NCI-H2171 (cell line): ENCODE results near the gene ATG9B.

ENCODE experiments used
- DNase-seq: peaks from one replicate; lab custom pipeline; 2025; lab: John Stamatoyannopoulos, UW

Gene ATG9B, protein sequence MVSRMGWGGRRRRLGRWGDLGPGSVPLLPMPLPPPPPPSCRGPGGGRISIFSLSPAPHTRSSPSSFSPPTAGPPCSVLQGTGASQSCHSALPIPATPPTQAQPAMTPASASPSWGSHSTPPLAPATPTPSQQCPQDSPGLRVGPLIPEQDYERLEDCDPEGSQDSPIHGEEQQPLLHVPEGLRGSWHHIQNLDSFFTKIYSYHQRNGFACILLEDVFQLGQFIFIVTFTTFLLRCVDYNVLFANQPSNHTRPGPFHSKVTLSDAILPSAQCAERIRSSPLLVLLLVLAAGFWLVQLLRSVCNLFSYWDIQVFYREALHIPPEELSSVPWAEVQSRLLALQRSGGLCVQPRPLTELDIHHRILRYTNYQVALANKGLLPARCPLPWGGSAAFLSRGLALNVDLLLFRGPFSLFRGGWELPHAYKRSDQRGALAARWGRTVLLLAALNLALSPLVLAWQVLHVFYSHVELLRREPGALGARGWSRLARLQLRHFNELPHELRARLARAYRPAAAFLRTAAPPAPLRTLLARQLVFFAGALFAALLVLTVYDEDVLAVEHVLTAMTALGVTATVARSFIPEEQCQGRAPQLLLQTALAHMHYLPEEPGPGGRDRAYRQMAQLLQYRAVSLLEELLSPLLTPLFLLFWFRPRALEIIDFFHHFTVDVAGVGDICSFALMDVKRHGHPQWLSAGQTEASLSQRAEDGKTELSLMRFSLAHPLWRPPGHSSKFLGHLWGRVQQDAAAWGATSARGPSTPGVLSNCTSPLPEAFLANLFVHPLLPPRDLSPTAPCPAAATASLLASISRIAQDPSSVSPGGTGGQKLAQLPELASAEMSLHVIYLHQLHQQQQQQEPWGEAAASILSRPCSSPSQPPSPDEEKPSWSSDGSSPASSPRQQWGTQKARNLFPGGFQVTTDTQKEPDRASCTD

DNA sequence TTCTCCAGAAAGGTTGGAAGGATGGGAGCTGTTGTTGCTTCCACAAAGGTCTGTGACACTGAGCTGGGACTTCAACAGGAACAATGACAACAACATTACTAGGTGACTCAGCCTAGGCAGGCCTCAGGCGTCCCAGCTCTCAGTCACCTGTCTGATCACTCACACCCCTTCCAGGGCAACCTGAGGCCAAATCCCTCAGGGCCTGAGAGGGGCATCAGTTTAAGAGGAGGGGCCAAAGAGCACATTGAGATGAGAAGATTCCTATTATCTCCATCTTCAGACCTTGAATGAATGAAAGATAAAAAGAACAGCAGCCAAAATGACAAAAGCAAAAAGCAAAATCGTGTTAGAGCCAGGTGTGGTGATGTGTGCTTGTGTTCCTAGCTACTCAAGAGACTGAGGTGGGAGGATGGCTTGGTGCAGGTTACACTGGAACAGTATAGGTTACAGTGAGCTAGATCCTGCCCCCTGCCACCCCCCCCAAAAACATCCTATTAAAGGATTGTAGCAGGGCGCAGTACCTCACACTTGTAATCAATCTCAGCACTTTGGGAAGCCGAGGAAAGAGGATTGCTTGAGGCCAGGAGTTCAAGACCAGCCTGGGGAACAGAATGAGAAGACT is at the start of gene ATG9B:
Gene ATG9B (minus strand): TSS at position 60 of the 622 bp plus-strand sequence. CDS start 71 bp downstream, outside the sequence.
- no peak for DNase-seq

DNA sequence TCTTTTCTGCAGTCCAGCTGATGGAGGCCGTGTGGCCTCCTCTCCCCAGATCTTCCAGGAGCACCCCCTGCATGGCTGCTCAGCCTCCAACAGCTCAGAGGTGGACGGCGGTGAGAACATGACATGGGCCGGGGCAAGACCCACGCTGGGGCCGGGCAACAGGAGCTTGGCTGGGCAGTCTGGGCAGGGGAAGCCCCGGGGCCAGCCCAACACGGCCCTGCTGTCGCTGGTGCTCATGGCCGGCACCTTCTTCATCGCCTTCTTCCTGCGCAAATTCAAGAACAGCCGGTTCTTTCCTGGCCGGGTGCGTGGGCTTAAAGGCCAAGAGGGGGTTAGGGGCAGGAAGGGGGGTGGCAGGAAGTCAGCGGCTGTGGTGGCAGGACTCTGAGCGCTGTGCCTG is 49.7 kb upstream of the ATG9B start:
- DNase-seq: no peak

DNA sequence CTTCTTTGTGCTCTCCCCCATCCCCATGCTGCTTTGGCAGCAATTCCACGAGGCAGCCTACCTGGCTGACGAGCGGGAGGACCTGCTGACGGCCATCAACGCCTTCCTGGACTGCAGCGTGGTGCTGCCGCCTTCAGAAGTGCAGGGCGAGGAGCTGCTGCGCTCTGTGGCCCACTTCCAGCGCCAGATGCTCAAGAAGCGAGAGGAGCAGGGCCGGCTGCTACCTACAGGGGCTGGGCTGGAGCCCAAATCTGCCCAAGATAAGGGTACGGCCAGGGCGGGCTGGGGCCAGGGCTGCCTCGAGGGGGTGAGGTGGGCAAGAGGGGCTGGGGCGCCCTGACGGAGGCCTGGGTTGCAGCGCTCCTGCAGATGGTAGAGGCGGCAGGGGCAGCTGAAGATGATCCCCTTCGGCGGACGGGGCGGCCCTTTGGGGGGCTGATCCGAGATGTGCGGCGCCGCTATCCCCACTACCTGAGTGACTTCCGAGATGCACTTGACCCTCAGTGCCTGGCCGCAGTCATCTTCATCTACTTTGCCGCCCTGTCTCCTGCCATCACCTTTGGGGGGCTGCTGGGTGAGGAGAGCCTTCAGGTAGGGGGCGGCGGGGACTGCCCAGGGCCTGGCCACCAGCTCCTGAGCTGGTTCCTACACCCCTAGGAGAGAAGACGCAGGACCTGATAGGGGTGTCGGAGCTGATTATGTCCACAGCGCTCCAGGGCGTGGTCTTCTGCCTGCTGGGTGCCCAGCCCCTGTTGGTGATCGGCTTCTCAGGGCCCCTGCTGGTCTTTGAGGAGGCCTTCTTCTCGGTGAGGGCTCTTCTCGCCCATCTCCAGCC is 47.0 kb upstream of the ATG9B start:
- no peak for DNase-seq

DNA sequence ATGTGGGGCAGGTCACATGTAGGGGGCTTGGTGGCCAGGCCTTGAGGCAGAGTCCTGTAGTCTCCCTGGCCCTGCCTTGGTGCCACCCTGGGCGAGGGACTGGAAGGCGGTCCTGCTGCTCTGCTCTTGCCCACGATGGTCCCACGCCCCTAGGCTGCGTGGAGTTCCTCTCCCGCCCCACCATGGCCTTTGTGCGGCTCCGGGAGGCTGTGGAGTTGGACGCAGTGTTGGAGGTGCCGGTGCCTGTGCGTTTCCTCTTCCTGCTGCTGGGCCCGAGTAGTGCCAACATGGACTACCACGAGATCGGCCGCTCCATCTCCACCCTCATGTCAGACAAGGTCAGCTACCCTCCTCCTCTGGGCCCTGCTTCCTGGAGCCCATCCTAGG is 46.3 kb upstream of the ATG9B start:
- DNase-seq: no peak

DNA sequence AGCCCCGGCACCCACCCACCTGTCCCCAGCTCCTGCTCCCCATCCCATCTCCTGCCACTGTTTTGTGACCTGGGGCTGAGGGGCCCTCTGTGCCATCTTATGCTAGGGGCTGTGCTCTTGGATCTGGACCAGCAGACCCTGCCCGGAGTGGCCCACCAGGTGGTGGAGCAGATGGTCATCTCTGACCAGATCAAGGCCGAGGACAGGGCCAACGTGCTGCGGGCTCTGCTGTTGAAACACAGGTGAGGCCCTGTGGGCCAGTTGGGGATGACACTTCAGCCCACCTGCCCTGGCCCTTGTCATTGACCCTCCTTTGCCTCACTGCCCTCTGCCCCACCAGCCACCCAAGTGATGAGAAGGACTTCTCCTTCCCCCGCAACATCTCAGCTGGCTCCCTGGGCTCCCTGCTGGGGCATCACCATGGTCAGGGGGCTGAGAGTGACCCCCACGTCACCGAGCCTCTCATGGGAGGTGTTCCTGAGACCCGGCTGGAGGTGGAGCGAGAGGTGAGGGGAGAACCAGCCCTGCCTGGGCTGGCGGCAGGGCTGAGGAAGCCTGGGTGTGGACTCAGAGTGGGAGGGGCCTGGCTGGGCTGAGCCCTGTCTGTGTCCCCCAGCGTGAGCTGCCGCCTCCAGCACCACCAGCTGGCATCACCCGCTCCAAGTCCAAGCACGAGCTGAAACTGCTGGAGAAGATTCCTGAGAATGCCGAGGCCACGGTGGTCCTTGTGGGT is 45.7 kb upstream of the ATG9B start:
- DNase-seq: no peak

DNA sequence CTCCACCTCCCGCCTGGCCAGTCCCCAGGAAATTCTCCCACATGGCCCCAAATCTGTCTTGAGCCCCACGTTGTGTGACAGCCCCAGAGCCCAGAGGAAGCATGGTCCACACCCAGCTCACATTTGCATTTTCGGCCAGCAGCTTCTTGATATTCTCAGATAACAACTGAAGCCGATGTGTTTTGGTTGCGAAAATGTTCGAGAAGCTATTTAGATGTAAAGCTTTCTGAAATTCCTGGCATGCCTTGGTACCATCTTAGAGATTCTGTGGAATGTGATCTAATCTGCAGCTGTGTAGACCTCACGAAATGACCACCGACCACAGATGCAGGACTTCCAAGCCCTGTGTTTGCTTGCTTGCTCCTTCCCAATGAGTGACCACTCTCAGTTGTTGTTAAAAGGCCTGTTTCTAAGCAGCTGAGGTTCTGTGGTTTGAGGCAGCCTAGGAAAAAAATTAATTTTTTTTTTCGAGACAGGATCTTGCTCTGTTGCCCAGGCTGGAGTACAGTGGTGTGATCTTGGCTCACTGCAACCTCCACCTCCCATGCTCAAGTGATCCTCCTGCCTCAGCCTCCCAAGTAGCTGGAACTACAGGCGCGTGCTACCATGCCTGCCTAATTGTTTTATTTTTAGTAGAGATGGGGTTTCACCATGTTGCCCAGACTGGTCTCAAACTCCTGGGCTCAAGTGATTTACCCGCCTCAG is 43.9 kb upstream of the ATG9B start:
- no peak for DNase-seq

DNA sequence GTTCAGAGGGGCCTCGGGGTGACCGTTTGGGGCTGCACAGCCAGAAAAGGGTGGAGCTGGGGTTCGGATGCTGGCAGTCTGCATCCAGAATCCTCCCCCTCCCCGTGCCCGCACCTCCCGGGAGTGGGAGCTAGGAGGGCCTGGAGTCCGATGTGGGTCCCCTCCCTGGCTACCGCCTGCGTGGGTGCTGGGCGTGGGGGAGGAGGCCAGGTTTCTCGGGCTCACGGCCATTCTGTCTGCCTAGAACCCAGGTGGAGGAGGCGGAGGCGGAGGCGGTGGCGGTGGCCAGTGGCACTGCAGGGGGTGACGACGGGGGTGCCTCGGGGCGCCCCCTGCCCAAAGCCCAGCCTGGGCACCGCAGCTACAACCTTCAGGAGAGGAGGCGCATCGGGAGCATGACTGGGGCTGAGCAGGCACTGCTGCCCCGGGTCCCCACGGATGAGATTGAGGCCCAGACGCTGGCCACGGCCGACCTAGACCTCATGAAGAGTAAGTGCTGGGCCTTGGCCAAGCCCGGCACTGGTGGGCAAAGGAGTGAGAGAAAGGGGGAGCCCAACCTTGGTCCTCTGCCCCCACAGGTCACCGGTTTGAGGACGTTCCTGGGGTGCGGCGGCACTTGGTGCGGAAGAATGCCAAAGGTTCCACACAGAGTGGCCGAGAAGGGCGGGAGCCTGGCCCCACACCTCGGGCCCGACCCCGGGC is 42.1 kb upstream of the ATG9B start:
- DNase-seq: no peak

DNA sequence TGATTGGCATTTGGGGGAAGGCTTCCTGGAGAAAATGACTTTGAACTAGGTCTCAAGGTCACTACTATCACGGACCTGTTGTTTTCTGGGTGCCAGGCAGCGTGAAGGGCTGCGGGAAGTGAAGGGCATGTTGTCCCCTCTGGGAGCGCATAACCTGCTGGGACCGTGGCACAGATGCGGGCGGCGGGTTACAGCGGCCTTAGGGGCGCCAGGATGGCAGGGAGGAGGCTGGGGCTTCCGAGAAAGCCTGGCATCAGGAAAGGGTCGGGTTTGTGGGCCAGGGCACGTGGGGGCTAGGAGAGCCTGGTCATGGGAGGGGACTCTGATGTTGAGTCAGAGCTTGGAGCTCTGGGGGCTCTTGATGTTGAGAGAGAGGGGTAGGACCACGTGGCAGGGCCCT is 41.2 kb upstream of the ATG9B start:
- DNase-seq: no peak

DNA sequence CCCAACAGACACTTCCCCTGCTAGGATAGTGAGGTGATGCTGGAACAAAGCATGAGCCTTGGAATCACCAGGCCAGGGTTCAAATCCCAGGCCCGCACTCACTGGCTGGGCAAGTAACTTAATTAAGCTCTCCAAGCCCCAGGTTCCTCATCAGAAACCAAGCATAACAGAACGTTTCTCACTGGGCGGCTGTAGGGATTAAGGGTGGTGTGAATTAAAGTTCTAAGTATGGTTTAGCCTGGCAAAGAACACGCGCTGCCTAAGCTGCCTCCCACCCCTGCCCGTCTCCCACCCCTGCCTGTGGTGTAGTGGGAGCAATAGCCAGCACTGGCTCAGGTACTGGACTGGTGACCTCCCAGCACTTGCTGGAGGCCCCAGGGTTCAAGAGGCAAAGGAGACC is 40.7 kb upstream of the ATG9B start:
- DNase-seq: no peak

DNA sequence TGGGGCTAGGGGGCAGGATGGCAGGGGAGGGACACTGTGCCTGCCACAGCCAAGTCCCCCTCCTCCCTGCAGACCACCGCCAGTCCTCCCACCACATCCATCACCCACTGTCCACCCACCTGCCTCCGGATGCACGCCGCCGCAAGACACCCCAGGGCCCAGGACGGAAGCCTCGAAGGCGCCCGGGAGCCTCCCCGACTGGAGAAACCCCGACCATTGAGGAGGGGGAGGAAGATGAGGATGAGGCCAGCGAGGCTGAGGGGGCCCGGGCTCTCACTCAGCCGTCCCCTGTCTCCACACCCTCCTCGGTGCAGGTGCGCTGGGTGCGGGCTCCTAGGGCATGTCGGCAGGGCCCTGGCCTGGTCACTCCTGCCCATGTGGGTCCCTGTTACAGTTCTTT is 40.2 kb upstream of the ATG9B start:
- no peak for DNase-seq

DNA sequence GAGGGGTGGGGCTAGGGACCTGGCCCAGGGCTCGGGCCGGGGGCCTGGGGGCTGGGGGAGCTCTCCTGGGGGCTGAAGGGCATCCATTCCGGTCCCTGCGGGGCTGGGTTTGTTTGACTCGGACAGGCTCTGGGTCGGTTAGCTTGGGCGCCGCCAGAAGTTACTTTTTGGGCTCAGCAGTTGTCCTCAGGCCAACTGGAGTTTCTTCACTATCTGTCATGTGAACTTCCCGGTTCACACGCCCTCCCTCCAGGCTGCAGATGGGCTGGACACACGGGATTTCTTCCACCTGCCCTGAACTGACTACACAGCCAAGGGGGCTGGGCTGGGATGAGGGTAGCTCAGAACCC is 38.9 kb upstream of the ATG9B start:
- DNase-seq: no peak

DNA sequence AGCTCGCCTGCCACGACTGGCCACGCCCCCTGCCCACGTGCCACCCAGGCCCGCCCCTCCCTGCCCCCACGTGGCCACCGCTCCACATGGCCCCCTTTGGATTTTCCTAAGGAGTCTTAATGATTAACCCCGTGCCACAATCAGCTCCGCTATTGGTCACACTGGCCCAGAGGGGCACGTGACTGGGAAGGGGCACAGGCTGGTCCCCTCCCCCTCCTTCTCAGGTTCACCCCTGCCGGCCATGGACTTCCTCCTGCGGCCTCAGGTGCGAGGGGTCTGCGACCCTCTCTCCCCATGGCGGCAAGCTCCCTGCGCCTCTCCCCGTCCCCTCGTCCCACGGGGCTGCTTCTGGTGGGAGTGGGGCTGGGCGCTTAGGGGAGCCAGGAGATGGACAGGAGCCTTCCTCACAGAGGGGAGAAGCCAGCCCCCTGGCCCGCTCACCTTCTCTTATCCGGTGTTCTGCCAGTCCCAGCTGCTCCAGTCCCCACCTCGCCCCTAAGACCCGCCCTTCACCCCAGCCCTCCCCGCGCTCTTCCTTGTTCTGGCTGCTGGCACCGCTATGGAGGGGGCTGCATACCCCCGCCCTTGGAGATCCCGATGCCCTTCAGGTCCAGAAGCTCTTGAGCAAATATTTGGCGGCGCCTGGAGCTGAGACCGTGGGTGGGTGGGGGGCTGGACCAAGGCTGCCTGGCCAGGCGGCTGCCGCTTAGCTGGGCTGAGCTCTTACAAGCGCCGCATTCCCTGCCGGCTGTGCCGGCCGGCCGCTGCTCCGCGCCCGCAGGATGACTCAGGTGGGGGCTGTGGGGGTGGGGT is 38.3 kb upstream of the ATG9B start:
- no peak for DNase-seq

DNA sequence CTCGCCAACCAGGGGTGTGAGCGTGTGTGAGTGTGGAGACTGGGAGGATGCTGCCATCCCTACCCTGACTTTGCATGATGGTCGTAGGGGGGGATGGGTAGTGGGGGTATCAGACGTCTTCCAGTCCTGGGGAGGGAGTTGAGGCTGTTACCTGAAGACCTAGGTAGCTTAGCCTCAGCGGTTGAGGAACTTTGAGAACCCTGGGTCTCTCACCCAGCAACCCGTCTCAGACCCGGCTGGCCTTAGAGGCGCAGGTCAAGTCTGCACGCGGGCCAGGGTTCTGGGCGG is 37.8 kb upstream of the ATG9B start:
- no peak for DNase-seq

DNA sequence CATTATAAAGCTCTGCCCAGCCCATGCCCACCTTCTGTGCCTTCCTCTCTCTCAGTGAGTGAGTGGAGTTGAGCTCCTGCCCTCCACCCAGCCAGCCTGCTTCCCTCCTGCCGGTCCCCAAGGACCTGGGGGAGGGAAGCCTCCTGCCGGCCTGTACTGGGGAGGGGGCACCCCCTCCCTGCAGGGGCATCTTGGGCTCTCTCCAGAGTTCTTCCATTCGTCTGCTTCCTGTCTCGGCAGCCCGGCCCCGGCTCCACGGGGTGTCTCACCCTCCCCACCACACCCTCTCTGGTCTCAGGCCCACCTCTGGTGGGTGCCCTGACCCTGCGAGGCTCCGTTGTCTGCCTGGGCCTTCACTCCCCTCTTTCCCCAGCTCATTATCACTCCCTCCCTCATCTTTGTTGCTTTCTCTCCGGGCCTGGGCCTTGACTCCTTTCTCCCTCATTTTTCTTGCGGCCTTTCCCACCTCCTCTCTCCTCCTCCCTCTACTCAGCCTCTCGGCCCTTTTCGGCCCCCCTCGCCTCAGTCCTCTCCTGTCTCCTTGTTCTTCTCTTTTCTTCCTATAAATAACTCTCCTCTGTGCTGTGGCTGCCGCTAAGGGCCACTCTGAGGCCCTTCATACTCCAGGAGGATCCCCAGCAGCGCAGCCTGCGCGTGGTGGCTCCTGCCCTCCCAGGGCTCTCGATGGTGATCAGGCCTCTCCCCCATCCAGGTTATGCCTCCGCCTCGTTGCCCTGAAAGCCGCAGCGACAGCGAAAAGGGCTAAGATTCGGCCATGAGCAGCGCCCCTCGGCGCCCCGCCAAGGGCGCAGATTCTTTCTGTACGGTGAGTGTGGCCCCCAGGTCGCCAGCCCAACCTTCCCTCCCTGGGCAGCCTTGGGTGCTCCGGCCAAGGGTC is 37.2 kb upstream of the ATG9B start:
- DNase-seq: no peak

DNA sequence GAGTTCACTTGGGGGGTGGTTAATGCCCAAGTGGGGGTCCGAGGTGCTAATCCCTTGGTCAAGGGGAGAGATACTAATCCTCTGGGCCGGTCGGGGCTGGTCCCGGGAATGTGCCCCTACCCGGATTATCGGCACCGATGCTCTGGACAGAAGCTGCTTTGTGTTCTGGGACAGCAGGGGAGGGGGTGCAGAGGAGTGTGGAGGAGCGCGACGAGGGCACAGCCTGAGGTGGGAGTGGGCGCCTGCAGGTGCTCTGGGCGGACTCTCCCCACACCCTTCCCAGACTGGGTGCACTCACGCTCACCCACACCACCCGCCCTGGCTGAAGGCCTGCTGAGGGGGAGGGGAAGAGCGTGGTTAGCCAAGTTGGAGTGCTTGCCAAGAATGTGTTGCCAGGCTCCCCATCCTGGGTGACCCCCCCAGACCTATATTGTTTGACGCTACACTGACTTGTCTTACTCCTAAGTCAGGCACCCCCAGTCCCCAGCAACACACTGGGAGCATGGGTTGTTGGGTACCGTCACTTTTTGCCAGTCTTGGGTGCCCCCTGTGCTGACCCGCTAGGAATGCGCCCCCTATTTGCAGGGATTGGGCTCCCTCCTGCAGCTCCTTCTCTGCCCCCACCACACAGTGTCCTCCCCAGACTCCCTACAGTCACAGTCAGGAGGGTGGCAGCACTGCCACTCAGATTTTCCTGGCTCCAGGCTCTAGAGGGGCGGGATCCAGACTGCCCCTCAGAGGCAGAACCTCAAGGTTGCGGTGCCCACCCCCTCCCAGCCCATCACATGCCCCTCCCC is 36.3 kb upstream of the ATG9B start:
- DNase-seq: no peak

DNA sequence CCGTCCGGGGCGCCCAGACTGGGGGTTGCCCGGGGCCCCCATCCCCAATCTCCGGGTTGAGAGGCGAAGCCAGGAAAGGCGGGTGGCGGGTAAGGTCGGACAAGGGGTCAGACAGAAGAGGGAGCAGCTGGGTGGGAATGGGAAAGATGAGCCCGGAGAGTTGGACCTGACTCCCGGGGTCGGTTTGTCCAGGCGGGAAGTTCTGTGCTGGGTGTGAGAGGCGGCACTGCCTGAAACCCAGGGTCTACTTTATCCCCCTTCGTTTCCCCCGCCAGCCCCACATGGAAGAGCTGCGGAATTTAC is 35.8 kb upstream of the ATG9B start:
- DNase-seq: no peak

DNA sequence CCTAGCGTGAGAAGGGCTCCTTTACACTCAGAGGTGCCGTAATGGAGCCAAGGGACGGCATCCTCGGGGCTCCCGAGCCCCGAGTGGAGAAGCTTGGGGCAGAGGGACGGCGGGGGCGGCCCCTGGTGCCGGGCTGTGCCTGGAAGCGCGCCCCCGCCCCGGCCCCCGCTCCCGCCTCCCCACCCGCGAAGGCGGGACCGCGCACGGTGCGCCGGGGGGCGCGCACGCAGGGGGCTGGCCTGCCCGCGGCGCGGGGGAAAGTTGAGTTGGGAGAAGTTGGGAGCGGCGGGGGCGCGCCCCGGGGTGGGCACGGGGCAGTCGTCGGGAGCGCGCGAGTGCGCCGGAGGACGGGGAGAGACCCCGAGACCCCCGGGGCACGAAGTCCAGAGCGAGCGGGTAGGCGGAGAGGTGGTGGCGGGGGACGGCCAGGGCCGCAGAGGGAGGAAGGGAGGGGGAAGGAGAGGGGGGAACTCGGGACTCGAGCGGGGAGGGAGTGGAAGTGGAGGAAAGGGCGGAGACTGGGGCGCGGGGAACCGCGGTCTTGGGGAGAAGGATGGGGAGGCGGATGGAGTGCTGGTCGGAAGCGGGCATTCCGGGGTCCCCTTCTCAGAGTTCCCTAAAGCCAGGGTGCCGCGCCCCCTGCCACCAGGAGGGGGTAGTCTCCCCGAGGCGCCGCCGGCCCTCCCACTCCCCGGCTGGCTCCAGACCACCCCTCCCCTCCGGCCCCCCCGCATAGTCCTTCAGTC is 35.2 kb upstream of the ATG9B start, which contains the start of gene SLC4A2:
Gene SLC4A2 (plus strand): TSS at position 223 of the 746 bp plus-strand sequence. CDS start 2,399 bp downstream, outside the sequence.
- peak; percentile 58 for DNase-seq
